Dermis blood vessel endothelial cell (primary cell): ENCODE measurements around the gene CUL4A. TPM values are rescaled to one million over a fixed set of nuclear protein-coding genes. Genes with fewer than 3 reads are reported as not detected.

ENCODE experiments used
- DNase-seq: peaks from one replicate; pipeline ENCODE4 v3.0.0; 2010
- total RNA-seq: library from RNA; depleted of rRNA; stranded (reverse); fragments of >200 nt; gene quantifications from 2 replicates; pipeline ENCODE4 v1.2.3, GENCODE V29; 2014

Gene CUL4A
- total RNA-seq, 1 donor from 2014 or later: 148 TPM

DNA sequence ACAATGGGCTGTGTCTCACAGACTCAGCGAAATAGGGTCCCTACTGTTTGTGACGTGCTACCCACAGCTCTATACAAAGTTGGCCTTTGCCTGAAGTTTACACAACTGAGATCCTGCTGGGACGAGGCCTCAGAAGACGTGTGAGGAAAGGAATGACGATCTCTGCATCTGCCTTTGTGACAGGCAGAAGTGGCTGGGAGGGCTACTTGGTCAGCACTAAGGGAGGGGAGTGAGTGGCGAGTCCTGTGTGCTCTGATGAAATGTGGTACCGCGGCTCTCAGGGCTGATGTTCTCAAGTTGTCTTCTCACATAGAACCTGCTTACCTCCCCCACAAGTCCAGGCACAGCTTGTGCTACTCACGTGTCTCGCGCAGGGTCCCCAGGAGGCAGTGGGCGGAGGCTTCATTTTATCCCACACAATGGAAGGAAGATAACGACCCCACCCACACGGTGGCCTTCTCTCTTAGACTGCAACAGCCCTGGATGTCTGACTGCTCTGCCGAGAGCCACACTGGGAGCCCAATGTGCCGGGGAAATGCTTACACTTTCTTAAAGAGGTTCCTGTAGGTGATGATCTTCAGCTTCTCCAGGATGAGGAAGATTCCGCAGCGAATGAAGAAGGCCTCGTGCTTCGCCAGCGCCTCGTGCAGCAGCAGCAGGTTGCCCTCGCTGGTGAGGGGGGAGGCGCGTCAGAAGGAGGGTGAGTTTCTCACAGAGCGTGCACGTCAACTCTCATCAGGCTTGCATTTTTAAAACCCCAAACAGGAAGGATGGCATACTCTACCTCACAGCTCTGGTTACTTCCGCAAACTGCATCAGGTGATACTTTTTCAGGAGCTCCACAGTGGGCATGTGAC, 29.8 kb upstream of the CUL4A start:
- peak; percentile 70 for DNase-seq

DNA sequence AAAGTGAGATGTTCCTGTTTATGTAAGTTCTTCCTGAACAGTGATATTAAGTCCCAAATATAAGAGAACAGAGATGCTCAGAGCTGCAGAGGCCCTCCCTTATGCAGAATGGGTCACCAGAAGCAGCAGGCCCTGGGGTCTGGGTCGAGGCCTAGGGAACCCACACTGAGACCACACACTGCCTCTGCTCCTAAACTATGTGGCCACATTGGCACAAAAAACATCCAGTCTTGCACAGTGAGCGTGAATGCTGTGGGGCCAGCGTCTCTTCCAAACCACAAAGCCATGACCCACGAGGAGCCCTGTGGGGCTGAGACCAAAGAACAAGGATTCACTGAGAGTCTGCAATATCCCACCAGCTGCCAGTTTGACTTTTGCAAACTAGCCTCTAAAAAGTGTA, 27.4 kb upstream of the CUL4A start:
- DNase-seq: no peak

DNA sequence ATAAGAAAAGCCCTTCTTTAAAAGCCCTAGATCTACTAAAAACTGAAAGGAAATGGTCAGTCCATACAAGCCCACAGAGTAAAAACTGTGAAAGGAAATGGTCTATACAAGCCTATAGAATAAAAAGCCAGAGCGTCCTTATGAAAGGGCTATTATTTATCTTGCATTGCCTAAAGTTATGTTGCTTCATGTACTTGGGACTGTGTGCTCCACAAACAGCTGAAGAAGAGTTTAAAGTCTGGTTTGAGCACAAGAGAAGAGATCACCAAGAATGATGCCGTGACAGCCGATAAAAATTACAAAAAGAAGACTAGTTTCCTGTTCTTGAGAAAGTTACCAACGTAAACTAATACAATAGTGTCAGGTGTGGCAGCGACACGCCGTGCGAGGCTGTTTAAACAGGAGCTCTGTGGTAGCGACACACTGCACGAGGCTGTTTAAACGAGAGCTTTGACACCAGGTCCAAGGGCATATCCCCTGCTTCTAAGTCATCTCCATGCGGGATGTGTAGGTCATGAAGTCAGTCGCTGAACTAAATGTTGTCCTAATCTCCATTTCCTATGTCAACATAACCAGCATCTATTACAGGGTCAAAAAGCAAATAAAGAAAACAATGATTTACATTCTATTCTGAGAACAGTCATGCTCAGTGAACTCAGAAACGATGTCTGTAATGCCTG, 25.8 kb upstream of the CUL4A start:
- DNase-seq: peak; percentile 44

DNA sequence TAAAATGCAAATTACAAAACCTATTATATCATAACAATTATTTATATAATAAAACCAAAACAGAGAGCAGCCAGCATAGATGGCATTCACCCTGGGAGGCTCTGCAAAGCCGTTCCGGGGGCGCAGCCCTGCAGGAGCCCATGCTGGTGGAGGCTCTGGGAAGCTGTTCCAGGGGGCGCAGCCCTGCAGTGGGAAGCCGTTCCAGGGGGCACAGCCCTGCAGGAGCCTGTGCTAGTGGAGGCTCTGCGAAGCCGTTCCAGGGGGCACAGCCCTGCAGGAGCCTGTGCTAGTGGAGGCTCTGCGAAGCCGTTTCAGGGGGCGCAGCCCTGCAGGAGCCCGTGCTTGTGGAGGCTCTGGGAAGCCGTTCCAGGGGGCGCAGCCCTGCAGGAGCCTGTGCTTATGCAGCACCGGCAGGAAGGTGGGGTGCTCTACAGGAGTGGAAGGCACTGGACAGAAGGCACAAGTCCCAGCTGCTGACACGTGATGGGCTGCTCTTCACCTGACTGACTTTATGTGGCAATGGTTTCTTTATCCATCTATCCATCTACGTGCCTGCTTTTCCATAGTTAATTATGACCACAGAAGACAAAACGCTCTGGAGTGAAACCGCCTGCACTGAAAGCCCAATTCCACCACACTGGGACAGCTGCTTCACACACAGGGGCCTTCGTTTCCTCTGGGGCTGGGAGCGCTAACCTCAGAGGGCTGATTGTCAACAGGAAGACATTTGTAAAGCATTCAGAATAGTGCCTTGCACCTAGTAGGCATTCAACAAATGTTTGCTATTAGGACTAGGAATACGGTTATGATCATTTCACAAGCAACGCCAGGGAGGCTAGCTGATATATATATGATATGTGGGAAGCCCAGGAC, 24.6 kb upstream of the CUL4A start:
- DNase-seq: peak; percentile 29

DNA sequence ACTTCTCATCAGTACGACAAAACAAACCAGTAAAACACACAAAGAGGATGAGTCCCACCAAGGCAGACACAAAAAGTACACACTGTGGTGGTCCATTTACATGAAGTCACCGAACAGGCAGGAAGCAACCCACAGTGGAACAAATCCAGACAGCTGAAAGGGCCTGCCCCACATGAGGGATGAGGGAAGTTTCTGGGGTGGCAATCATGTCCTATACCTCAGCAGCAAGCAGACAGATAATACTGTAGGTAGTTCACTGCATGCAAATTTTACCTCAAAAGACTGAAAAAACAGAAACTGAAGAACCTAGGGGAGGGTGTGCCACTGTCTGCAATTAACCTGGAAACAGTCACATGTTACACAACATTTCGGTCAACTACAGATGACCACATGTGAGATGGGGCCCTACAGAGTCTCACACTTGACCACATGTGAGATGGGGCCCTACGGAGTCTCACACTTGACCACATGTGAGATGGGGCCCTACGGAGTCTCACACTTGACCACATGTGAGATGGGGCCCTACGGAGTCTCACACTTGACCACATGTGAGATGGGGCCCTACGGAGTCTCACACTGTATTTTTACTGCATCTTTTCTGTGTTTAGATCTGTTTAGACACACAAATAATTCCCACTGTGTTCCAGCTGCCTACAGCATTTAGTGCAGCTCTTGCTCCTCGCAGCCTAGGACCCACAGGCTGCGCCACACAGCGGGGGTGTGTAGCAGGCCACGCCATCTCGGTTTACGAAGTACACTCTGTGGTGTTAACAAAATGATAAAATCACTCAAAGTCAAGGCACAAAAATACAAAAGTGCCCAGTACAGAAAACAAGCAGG, 23.1 kb upstream of the CUL4A start:
- no peak for DNase-seq

DNA sequence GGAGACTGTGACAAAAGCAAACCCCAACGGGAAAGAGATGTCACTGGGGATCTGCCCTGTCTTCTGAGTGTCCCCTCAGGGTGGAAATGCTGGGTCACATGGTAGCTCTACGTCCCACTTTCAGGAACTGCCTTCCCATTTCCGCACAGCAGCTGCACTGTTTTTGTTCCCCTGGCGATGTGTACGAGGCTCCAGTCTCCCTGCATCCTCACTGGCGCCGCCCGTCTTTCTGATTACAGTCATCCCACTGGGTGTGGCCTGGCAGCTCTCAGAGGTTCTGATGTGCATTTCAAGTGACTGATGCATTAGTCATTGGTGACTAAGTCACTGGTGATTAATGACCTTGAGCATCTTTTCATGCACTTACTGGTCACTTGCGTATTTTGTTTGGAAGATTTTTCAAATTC, 22.1 kb upstream of the CUL4A start:
- DNase-seq: peak; percentile 99

DNA sequence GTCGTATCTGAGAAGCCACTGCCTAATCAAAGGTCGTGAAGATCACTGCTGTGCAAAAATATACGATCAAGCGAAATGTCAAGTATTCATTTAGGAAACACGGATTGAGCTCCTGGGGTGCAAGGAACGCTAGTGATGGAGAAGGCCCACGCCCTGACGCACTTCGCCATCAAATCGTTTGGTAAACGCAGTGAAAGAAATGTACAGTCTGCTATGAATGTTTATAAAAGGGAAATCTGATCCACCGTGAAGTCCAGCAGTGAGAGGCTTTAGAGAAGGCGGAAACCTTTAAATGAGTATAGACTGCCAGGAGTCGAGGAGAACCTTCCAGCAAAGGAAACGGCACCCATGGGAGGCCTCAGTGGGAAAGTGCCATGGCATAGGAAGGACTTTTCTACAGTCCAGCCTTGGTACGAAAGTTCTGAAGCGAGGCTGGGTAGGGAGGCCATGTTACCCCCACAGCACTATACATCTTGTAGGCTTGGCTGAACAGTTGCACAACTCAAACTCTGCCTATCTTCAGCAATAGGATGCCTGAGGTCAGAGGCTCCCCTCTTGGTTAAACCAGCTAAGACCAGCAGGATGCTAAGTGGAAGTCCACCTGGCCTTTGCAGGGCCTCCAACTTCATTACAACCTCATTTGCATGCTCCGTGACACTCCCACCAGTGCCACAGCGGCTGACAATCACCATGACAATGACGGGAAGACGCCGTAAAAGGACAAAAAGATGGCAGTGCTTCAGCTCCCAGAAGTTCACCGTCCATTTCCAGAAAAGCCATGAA, 21.3 kb upstream of the CUL4A start:
- DNase-seq: no peak

DNA sequence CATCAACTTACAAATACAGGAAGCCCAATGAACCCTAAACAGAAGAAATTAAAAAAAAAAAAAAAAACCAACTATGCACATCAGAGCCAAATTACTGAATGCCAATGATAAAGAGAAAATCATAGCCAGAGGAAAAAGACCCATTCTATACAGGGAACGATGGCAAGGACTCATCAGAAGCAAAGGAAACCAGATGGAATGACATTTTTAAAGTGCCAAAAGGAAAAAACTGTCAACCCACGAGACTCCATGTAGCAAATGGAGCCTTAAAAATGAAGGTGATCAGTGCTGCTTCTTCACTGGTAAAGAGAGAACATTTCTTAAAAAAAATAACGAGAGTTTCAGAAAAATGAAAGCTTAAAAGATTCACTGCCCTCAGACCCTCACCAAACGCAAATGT, 19.2 kb upstream of the CUL4A start:
- no peak for DNase-seq

DNA sequence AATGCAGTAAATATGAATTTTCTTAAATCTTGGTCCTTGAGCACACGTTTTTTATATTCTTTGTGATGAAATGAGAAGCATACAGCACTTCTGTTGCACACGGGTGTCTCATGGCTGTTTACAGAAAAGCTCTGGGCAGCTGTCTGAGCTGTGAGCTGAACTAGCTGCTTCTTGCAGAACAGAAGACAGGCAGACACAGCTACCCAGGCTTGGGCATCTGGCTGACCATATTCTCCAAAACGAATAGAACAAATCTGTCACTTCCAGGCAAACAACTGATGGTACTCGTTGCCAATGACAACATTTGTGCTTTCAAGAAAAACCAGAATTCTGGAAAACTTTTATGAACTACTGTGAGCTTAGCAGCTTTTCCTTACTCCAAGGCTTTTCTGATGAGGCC, 17.1 kb upstream of the CUL4A start:
- DNase-seq: no peak

DNA sequence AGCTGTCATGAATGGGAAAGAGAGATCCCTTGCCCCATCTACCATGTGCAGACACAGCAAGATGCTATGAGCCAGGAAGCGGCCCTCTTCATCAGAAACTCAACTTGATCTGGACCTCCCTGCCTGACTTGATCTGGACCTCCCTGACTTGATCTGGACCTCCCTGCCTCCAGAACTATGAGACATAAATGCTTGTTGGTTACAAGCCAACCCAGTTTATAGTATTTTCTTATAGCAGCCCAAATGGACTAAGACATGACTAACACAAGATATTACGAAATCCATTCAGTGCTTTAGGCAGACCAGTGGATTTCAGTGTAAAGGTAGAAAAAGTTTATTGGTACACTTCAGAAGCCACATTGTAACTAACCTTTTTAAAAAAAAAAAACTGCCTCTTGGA, 16.5 kb upstream of the CUL4A start:
- no peak for DNase-seq

DNA sequence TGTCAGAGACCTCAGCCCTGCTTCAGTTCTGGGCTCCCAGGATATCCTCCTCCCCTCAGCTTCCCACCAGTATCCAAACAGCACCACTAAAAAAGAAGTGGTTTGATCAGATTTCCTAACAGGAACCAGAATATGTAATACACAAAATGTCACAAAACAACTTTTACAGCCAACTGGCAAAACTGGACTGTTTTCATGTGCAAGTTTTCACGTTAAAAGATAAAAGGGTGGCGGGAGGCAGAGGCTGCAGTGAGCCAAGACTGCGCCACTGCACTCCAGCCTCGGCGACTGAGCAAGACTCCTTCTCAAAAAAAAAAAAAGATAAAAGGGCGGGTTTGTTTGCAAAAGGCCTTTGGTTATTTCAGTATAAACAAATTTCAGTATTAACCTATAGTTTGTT, 14.1 kb upstream of the CUL4A start:
- DNase-seq: no peak

DNA sequence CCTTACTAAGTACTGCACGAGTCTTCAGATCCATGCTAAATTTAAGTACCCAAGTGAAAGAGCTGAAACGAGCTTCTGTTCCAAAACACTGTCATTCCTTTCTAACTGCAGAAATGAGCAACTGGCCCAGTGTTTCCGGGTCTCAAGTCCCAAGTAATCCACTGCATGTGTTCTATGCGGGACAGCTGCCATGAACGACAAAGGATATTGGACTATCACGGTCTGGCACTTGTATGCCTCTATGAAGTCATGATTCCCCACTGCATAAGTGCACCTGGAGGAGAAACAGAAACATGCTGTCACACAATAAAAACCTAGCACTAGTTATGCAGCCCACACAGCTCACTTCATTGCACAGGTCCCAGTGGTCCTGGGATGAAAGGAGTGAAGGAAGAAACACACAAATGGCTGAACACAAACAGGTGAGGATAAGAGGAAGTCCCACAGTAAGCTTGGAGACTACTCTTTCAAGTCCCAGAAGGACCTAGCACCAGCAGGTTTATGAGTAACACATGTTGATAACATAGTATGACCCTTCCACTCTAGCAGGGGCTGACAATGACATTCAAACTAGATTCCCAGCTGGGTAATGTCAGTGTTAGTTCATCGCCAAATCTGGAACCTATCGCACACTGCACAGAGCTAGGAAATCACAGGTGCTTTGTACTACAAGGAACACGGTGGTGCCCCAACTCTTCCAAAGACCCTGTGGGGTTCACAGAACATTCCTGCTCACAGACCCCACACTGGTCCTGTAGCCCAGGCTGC, 12.3 kb upstream of the CUL4A start:
- no peak for DNase-seq

DNA sequence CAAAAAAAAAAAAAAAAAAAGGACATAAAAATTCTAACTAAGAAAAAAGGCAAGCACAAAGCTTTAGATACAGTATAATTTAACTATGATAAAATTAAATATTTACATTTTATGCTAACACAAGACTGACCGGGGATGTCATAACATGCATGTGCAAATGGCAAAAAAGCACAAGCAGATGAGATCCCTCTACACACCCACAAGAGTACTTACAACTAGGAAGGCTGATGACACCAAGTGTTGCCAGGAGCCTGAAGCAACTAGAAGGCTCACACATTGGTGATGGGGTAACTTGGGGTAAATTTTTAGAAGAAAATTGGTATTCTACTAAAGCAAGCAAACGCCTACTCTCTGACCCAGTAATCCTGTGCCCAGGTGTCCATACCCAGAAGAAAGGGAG, 7.6 kb upstream of the CUL4A start:
- DNase-seq: no peak

DNA sequence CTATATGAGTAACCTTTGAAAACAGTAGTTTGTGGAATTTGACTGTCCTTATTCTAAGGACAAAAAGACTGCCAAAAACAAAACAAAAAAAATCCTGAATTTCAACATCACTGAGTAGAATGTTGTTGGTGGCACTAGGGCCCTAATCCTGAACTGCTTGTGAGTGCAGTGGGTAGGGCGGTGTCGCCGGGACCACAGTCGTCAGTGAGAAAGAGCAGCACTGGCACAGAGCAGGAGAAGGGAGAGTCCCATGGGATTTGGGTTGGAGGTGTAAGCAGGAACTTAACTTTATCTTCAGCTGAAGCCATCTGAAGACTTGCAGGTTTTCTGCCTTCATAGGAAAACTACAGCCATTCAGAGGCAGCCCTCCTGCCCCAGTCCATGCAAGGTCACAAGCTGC, 6.5 kb upstream of the CUL4A start:
- DNase-seq: no peak

DNA sequence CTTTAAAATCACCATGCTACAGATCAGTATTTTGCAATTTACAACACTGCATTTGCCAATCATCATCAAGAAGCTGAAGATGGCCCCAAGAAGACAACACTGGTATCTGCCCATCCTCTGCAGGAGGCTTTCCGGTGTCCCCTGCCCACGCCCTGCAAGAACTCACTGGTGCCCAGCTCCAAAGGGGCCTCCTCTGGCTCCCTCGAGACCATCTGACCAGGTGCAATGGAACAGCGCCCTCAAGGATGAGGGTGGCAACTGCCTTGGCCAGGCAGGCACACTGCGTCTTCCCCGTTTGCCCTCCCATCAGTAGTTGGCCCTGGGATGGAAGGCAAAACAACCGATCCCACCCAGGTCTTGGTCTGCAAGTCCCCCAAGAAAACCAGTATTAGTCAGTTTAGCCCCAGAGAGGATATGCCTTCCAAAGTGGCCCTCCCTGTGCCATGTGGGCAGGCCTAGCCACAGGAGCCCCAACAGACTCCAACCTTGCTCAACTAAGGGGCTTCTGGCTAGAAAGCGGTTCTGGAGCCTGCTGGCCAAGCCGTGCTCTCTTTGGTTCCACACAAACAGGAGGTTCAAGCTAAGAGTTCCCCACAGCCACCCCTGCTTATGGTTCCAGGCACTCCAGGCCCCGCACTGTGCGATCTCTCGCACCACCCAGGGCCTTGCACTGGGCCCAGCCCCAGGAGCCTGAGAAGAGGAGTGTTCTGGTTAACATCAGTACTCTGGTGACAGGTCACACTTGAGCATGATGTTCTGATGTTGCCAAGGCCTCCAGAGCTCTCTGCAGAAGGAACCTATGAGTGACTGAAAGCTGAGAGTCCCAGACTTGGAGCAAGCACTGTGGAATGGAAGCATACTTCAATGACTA, 5.7 kb upstream of the CUL4A start:
- no peak for DNase-seq

DNA sequence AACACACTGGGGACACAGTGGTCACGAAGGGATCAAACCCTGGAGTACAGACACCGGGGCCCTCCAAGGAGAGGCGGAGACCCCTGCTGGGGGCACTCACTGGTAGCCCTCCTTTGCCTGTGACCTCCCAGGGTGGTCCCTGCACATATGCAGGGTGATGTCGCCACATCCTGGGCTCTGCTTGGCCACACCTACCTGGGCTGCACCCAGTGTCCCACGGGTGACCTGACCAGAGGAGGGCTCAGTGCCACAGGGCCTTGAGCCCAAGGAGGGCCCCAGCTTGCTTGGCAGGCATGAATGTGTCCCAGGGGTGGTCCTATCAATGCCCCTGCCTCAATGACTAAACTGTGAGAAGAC, 5.1 kb upstream of the CUL4A start:
- DNase-seq: no peak

DNA sequence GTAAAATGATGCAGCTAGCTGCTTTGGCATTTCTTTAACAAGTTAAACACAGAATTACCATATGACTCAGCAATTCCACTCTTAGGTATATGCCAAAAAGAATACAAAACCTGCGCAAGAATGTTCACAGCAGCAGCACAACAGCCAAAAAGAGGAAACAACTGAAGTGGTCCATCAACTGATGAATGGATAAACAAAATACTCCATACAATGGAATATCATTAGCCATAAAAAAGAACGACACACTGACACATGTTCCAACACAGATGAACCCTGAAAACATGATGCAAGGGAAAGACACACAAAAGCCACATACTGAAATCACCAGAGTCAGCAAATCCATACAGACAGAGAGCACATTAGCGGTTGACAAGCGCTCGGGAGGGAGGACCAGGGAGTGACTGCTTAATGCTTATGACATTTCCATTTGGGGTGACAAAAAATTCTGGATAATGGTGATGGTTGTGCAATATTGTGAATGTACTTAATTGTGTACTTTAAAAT, 3.9 kb upstream of the CUL4A start:
- peak; percentile 72 for DNase-seq

DNA sequence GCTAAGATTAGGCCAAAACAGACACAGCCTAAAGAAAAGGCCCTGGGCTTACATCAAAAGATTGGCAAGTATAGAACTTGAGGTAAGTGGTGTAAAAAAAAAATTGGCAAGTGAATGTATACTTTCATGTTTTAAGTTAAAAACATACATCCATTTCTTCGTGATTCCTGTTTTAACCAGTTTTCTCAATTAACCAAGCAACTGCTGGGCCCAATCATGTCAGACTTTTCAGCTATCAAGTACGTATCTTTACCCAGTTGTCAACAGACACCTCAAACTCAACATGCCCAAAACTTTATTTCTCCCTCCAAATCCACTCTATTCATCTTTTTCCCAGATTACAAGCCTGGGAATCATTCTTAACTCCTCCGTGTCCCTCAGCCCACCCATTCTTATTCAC, 2.0 kb upstream of the CUL4A start:
- DNase-seq: no peak

DNA sequence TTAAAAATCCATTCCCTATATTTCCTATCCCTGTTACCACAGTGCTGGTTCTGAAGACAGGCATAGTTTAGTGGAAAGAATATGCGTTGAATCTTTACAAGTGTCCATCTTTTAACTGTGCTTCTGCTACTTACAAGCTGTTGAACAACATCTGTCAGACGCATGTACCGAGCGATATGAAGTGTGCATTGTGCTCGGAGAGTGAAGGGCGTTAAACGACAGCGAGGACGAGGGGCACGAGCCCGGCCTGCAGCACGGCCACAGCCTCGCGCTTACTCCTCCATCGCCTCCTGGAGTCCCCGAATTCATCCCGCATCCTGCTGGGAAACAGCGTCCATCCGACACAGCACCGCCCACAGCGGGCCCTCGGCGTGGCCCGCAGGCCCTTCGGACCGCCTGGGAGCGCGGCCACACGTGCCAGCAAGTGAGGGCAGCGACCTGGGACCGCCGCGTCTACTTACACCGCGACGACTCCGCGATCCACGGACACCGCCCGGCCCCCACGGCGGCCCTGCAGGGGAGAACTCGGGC, 1.5 kb upstream of the CUL4A start:
- DNase-seq: peak; percentile 73
